Astrocyte (in vitro differentiated cells and primary cell): ENCODE measurements around the gene FBXW2. TPM values are rescaled to one million over a fixed set of nuclear protein-coding genes. Genes with fewer than 3 reads are reported as not detected.

Source experiments
- DNase-seq: peaks from one replicate; pipeline ENCODE4 v3.0.0-alpha.2; 2010; ENCODE audit warnings: low read depth
- FAIRE-seq: peaks from 2 replicates; lab custom pipeline; 2011; peaks lifted over from hg19 to GRCh38; lab: Jason Lieb, UNC
- H2AFZ ChIP-seq: 2 replicates; pipeline ENCODE4 v1.6.0; 2012; ENCODE audit warnings: low read depth, low read length, inconsistent platforms
- H3K27ac ChIP-seq: 2 replicates; pipeline ENCODE4 v1.5.1; 2011; ENCODE audit warnings: low read depth, low read length, inconsistent platforms
- H3K27me3 ChIP-seq: 2 replicates; pipeline ENCODE4 v1.6.0; 2011; ENCODE audit warnings: low read length, inconsistent platforms; ENCODE audit not compliant: insufficient read depth
- H3K36me3 ChIP-seq: 2 replicates; pipeline ENCODE4 v1.5.1; 2011; ENCODE audit warnings: low read length, inconsistent platforms; ENCODE audit not compliant: insufficient read depth
- H3K4me1 ChIP-seq: 2 replicates; pipeline ENCODE4 v1.5.1; 2011; ENCODE audit warnings: low read length, inconsistent platforms; ENCODE audit not compliant: insufficient read depth
- H3K4me2 ChIP-seq: 2 replicates; pipeline ENCODE4 v1.6.0; 2012; ENCODE audit warnings: low read length, inconsistent platforms
- H3K4me3 ChIP-seq: 2 replicates; pipeline ENCODE4 v1.5.1; 2011; ENCODE audit warnings: low read depth, mild to moderate bottlenecking, low read length, inconsistent platforms; ENCODE audit not compliant: insufficient read depth
- H3K79me2 ChIP-seq: 2 replicates; pipeline ENCODE4 v1.6.0; 2012; ENCODE audit warnings: mild to moderate bottlenecking, low read length, inconsistent platforms; ENCODE audit not compliant: insufficient read depth
- H3K9ac ChIP-seq: 2 replicates; pipeline ENCODE4 v1.6.0; 2012; ENCODE audit warnings: mild to moderate bottlenecking, low read length, inconsistent platforms
- H3K9me3 ChIP-seq: 2 replicates; pipeline ENCODE4 v1.5.1; 2012; ENCODE audit warnings: low read depth, mild to moderate bottlenecking, low read length, inconsistent platforms; ENCODE audit not compliant: insufficient read depth
- H4K20me1 ChIP-seq: 2 replicates; pipeline ENCODE4 v1.6.0; 2012; ENCODE audit warnings: low read length, inconsistent platforms; ENCODE audit not compliant: insufficient read depth
- H3K27ac Mint-ChIP-seq: one replicate; pipeline ENCODE4 v1.8.0; 2021; ENCODE audit warnings: mild to moderate bottlenecking, mixed read lengths; ENCODE audit not compliant: unreplicated experiment
- H3K27me3 Mint-ChIP-seq: one replicate; pipeline ENCODE4 v1.8.0; 2021; ENCODE audit warnings: low read depth, mixed read lengths; ENCODE audit not compliant: unreplicated experiment
- H3K36me3 Mint-ChIP-seq: one replicate; pipeline ENCODE4 v1.8.0; 2021; ENCODE audit warnings: low read depth, mixed read lengths; ENCODE audit not compliant: unreplicated experiment
- H3K4me1 Mint-ChIP-seq: one replicate; pipeline ENCODE4 v1.8.0; 2021; ENCODE audit warnings: low read depth, mixed read lengths; ENCODE audit not compliant: unreplicated experiment
- H3K4me3 Mint-ChIP-seq: one replicate; pipeline ENCODE4 v1.8.0; 2021; ENCODE audit warnings: mild to moderate bottlenecking, moderate library complexity, mixed read lengths; ENCODE audit not compliant: unreplicated experiment
- H3K9me3 Mint-ChIP-seq: one replicate; pipeline ENCODE4 v1.8.0; 2021; ENCODE audit warnings: mild to moderate bottlenecking, mixed read lengths; ENCODE audit not compliant: unreplicated experiment
- EZH2 ChIP-seq: IDR thresholded peaks from 2 replicates; pipeline ENCODE4 v1.6.1; 2012; ENCODE audit warnings: mild to moderate bottlenecking, low read length, inconsistent platforms; ENCODE audit not compliant: insufficient read depth
- total RNA-seq: library from RNA; stranded (reverse); gene quantifications from 2 replicates; pipeline ENCODE4 v1.2.1, GENCODE V29; 2021
- TF ChIP-seq, protein P1 (sequence below): IDR thresholded peaks from 2 replicates; pipeline ENCODE4 v1.5.1; 2011; ENCODE audit warnings: low read depth, mild to moderate bottlenecking, inconsistent platforms, low read length, moderate library complexity; ENCODE audit not compliant: insufficient read depth

FBXW2 gene
- total RNA-seq, 1 donor from 2014 or later, result 65.7 TPM

DNA sequence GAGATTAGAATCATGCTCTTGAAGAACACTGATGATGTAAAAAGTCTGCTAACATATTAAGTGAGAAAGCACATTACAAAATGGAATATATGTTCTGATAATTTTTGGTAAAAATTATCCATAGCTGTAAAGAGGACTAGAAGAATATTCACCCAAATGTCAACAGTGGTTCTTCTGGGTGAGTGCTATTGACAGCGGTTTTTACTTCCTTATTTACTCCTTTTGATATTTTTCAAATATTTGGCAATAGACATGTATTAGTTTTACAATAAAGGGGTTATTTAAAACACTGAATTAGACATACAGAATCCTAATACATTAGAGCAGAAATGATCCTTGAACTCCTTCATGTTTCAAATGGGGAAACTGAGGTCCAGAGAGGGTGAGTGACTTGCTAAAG lies 52.0 kb downstream of the FBXW2 start:
- Mint-ChIP-seq H3K27ac (no peak overlapping the region), H3K27me3 (no peaks in the 10 kb centered on the region), H3K9me3 (peaks cover 1% of the 10 kb centered on the region), H3K36me3 (no peaks in the 10 kb centered on the region), H3K4me3 (no peak overlapping the region), H3K4me1 (no peaks in the 10 kb centered on the region)
- H2AFZ ChIP-seq, result no peak overlapping the region
- H4K20me1 ChIP-seq, result no peaks in the 10 kb centered on the region
- H3K4me3 ChIP-seq, result no peak overlapping the region
- H3K36me3 ChIP-seq, result no peaks in the 10 kb centered on the region
- peaks cover 3% of the 10 kb centered on the region for H3K27me3 ChIP-seq
- DNase-seq (no peak), FAIRE-seq (no peak)
- no peak for TF ChIP-seq EZH2
- TF ChIP-seq, protein P1, sequence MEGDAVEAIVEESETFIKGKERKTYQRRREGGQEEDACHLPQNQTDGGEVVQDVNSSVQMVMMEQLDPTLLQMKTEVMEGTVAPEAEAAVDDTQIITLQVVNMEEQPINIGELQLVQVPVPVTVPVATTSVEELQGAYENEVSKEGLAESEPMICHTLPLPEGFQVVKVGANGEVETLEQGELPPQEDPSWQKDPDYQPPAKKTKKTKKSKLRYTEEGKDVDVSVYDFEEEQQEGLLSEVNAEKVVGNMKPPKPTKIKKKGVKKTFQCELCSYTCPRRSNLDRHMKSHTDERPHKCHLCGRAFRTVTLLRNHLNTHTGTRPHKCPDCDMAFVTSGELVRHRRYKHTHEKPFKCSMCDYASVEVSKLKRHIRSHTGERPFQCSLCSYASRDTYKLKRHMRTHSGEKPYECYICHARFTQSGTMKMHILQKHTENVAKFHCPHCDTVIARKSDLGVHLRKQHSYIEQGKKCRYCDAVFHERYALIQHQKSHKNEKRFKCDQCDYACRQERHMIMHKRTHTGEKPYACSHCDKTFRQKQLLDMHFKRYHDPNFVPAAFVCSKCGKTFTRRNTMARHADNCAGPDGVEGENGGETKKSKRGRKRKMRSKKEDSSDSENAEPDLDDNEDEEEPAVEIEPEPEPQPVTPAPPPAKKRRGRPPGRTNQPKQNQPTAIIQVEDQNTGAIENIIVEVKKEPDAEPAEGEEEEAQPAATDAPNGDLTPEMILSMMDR, result no peak
- no peaks in the 10 kb centered on the region for H3K9me3 ChIP-seq
- H3K9ac ChIP-seq, result no peak overlapping the region
- no peak overlapping the region for H3K4me2 ChIP-seq
- H3K4me1 ChIP-seq, result no peaks in the 10 kb centered on the region
- H3K27ac ChIP-seq, result no peak overlapping the region
- no peaks in the 10 kb centered on the region for H3K79me2 ChIP-seq

DNA sequence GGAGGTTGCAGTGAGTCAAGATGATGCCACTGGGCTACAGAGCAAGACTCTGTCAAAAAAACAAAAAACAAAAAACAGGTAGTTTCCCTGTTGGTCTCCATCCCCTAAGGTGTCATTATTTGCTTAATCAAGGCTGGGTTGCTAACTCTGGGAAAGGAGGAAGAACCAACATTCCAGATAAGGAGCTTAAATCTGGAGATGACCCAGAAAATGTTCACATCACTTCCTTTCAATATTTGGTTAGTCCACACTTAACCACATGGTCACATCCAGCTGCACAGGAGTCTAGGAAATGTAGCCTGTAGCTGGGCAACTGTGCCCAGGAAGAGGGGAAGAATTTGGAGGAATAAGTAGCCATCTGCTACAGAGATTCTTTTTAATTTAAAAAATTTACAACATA lies 53.1 kb downstream of the FBXW2 start:
- Histone ChIP-seq H3K36me3 (no peaks in the 10 kb centered on the region), H3K9ac (no peak overlapping the region), H3K4me2 (no peak overlapping the region), H3K27ac (no peak overlapping the region), H2AFZ (no peak overlapping the region), H4K20me1 (no peaks in the 10 kb centered on the region), H3K27me3 (peaks cover 3% of the 10 kb centered on the region), H3K79me2 (no peaks in the 10 kb centered on the region), H3K4me3 (no peak overlapping the region), H3K4me1 (no peaks in the 10 kb centered on the region), H3K9me3 (no peaks in the 10 kb centered on the region)
- TF ChIP-seq EZH2, result no peak
- TF ChIP-seq, protein P1, result no peak
- Mint-ChIP-seq H3K4me1 (peaks cover 5% of the 10 kb centered on the region), H3K27ac (no peak overlapping the region), H3K4me3 (no peak overlapping the region), H3K27me3 (no peaks in the 10 kb centered on the region), H3K36me3 (no peaks in the 10 kb centered on the region), H3K9me3 (no peaks in the 10 kb centered on the region)
- FAIRE-seq (no peak), DNase-seq (peak; percentile 18)

DNA sequence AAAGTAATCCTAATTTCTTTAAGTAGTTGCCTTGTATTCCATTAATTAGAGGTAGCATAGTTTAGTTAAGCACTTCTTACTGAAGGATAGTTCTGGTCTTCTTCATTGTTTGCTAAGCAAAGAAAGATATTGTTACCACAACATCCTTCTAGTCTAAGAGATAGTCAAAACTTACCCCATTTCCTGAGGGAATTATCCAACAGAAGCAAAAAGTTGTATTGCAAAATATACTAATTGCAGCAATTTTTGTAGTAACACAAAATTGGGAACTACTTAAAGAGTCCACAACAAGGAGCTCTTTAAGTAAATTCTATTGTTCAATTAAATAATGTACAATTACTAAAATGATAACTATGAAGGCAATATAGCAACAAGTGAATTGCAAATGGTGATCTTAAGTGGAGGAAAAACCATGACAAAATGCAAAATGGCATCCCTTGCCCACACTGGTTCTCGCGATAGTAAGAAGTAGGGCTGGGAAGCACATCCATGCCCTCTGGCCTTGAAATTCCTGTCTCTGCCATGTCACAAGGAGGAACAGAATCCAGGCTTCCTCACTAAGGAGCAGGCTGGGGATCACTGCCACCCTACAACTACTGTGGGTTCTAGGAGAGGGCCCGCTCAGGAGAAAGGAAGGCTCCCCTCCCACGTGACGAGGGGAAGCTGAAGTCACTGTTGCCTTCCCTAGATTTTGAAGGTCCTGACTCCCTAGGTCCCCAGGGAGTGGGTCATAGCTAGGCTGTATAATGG lies 55.6 kb downstream of the FBXW2 start:
- Mint-ChIP-seq H3K4me3 (no peak overlapping the region), H3K4me1 (peaks cover 12% of the 10 kb centered on the region), H3K27ac (no peak overlapping the region), H3K36me3 (no peaks in the 10 kb centered on the region), H3K27me3 (no peaks in the 10 kb centered on the region), H3K9me3 (no peaks in the 10 kb centered on the region)
- no peak for TF ChIP-seq EZH2
- TF ChIP-seq, protein P1, result no peak
- no peaks in the 10 kb centered on the region for H3K79me2 ChIP-seq
- no peak overlapping the region for H3K27ac ChIP-seq
- H3K36me3 ChIP-seq, result no peaks in the 10 kb centered on the region
- H3K4me3 ChIP-seq, result no peak overlapping the region
- H3K4me1 ChIP-seq, result no peaks in the 10 kb centered on the region
- no peak for DNase-seq
- no peak overlapping the region for H2AFZ ChIP-seq
- no peak overlapping the region for H3K9ac ChIP-seq
- H3K4me2 ChIP-seq, result no peak overlapping the region
- H4K20me1 ChIP-seq, result no peaks in the 10 kb centered on the region
- no peak for FAIRE-seq
- no peaks in the 10 kb centered on the region for H3K9me3 ChIP-seq
- H3K27me3 ChIP-seq, result peaks cover 7% of the 10 kb centered on the region
